Measurements from ENCODE around the gene MUC3A. TPM values are rescaled to one million over a fixed set of nuclear protein-coding genes. Genes with fewer than 3 reads are reported as not detected.

Gene MUC3A
- polyA plus RNA-seq, 1 of the 3 experiments (the other 2 are of a cell fraction) = 0.03 TPM

DNA sequence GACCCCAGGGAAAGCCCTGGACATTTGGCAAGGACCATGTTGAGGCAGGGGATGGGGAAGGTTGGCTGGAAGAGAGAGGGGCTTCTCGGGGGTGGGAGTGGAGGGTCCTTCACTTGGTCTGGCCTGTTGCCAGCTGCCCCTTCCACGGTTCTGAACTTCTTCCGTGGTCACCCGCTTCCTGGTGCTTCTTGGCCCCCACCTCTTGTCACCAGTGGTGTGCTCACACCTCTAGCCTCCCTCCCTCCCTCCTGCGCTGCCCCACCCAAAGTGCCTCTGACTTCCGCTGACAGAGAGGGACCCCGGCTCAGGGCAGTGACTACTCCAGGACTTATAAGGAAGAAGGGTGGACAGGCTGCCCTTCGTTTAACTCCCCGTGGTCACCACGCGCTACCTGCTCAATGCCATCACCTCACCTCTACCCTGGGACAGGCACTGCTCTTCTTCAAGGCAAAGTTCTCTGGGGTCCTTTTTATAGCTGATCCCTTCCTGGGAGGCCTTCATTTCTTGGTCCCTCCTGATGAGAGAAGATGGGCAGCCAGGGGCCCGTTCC, 19.8 kb downstream of the MUC3A start, which contains the start of gene MUC12 (continued):
- TF ChIP-seq, protein P1, sequence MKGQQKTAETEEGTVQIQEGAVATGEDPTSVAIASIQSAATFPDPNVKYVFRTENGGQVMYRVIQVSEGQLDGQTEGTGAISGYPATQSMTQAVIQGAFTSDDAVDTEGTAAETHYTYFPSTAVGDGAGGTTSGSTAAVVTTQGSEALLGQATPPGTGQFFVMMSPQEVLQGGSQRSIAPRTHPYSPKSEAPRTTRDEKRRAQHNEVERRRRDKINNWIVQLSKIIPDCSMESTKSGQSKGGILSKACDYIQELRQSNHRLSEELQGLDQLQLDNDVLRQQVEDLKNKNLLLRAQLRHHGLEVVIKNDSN (IDR thresholded peaks at IDR 0.05; ENCODE audit: borderline replicate concordance, low read depth) = no peak
- TF ChIP-seq EP300 (IDR thresholded peaks at IDR 0.05; ENCODE audit: borderline replicate concordance in 1 of 2, low read depth in 1 of 2, low read length in 1 of 2) (no peak), YY1 (IDR thresholded peaks at IDR 0.05; ENCODE audit: low read depth) (no peak), RAD21 (IDR thresholded peaks at IDR 0.05; ENCODE audit: low read length) (no peak), RCOR1 (IDR thresholded peaks at IDR 0.05; ENCODE audit: low read length) (no peak)
- TF ChIP-seq, protein P2, sequence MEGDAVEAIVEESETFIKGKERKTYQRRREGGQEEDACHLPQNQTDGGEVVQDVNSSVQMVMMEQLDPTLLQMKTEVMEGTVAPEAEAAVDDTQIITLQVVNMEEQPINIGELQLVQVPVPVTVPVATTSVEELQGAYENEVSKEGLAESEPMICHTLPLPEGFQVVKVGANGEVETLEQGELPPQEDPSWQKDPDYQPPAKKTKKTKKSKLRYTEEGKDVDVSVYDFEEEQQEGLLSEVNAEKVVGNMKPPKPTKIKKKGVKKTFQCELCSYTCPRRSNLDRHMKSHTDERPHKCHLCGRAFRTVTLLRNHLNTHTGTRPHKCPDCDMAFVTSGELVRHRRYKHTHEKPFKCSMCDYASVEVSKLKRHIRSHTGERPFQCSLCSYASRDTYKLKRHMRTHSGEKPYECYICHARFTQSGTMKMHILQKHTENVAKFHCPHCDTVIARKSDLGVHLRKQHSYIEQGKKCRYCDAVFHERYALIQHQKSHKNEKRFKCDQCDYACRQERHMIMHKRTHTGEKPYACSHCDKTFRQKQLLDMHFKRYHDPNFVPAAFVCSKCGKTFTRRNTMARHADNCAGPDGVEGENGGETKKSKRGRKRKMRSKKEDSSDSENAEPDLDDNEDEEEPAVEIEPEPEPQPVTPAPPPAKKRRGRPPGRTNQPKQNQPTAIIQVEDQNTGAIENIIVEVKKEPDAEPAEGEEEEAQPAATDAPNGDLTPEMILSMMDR (IDR thresholded peaks at IDR 0.05) = no peak

DNA sequence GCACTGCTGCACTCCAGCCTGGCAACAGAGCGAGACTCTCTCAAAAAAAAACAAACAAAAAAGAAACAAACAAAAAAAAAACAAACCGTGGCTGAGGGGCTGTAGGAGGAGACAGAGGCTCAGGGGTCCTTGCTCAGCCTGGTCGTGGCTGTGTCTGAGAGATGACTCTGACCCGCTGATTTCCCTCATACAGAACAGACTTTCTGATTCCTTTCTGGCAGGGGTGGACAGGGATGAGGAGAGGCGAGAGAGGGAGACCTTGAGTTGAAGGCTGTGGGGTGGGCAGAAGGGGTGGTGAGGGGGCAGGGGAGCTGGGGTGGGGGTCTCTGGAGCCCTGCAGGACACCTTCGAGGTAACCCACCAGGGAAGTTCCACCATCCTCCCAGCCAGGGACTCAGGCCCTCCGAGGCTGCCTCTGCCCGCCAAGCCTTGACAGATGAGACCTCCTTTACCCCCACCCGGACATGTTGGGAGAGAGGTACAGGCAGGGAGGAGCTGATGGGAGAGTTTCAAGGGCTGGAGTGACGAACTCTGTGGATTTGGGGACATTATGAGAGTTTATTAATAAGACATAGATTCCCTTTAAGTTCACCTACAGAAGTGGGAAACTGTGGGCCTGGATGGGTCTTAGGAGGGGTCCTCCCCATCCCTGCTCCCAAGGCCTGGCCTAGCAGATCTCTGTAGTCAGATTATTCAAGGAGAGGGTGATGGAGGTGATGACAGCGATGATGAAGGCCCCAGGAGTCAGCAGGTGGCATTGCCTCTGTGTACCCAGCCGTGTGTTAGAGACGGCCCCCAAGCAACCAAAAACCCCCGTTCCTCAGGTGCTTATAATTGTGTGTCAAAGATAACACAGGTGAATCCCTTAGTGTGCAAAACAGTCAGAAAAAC, 22.0 kb downstream of the MUC3A start:
- TF ChIP-seq MEF2A (IDR thresholded peaks at IDR 0.05; ENCODE audit: borderline replicate concordance, low read depth) (no peak), FOSL2 (IDR thresholded peaks at IDR 0.05; ENCODE audit: borderline replicate concordance, low read depth) (no peak), TEAD4 (IDR thresholded peaks at IDR 0.05; ENCODE audit: borderline replicate concordance, insufficient read depth) (no peak), TAF1 (IDR thresholded peaks at IDR 0.05; ENCODE audit: borderline replicate concordance, low read depth, low read length) (no peak), RFX5 (IDR thresholded peaks at IDR 0.05; ENCODE audit: low read length) (no peak), YY1 (IDR thresholded peaks at IDR 0.05; ENCODE audit: low read depth) (no peak), TCF12 (IDR thresholded peaks at IDR 0.05) (no peak), GABPA (IDR thresholded peaks at IDR 0.05; ENCODE audit: low read depth) (no peak), JUND (IDR thresholded peaks at IDR 0.05) (no peak), GATA2 (CRISPR knock-in tag; IDR thresholded peaks at IDR 0.05) (no peak), RCOR1 (IDR thresholded peaks at IDR 0.05; ENCODE audit: low read length) (no peak), CHD2 (IDR thresholded peaks at IDR 0.05; ENCODE audit: low read length, partially characterized antibody) (no peak)
- TF ChIP-seq, protein P3, sequence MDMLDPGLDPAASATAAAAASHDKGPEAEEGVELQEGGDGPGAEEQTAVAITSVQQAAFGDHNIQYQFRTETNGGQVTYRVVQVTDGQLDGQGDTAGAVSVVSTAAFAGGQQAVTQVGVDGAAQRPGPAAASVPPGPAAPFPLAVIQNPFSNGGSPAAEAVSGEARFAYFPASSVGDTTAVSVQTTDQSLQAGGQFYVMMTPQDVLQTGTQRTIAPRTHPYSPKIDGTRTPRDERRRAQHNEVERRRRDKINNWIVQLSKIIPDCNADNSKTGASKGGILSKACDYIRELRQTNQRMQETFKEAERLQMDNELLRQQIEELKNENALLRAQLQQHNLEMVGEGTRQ (IDR thresholded peaks at IDR 0.05; ENCODE audit: borderline replicate concordance, low read depth, low read length) = no peak
- TF ChIP-seq, protein P4, sequence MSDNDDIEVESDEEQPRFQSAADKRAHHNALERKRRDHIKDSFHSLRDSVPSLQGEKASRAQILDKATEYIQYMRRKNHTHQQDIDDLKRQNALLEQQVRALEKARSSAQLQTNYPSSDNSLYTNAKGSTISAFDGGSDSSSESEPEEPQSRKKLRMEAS (IDR thresholded peaks at IDR 0.05; ENCODE audit: low read depth) = no peak
- H3K4me2 ChIP-seq = no peak overlapping the region
- H3K27ac ChIP-seq (ENCODE audit: low read depth in 2 of 2, low read length in 1 of 2) = no peak overlapping the region
- no peaks in the 10 kb centered on the region; a peak in 1 of 4 replicates for H3K4me1 ChIP-seq (ENCODE audit: control insufficient read depth in 1 of 2, insufficient read depth in 2 of 2, low read depth in 1 of 2, low read length in 1 of 2)
- 14% methylated on average over 14 of the region's 14 CpGs for WGBS (ENCODE audit: low lambda C conversion rate)
- no peak overlapping the region for H3K4me3 ChIP-seq (ENCODE audit: low read depth in 2 of 2, low read length in 1 of 2)
- CTCF ChIA-PET = interaction anchor here (1.2 kb wide), 1 partner anchor 87 kb away, joined by 3 read pairs; no protein-coding TSS in a partner anchor
- H2AFZ ChIP-seq (ENCODE audit: low read depth) = no peak overlapping the region
- H4K20me1 ChIP-seq (ENCODE audit: insufficient read depth) = no peaks in the 10 kb centered on the region
- DNase-seq = no peak
- no peaks in the 10 kb centered on the region for H3K9me2 ChIP-seq
- H3K27me3 ChIP-seq (ENCODE audit: insufficient read depth) = peaks cover 75% of the 10 kb centered on the region
- no peaks in the 10 kb centered on the region for H3F3A ChIP-seq (replicated peaks; ENCODE audit: insufficient read depth)
- H3K36me3 ChIP-seq (replicated peaks in 1 of 2; ENCODE audit: control insufficient read depth in 1 of 2, insufficient read depth in 2 of 2, low read length in 1 of 2) = no peaks in the 10 kb centered on the region
- POLR2A ChIA-PET = no interaction called here
- no peak overlapping the region for H3K9ac ChIP-seq
- H3K9me3 ChIP-seq = no peaks in the 10 kb centered on the region
- no peaks in the 10 kb centered on the region for H3K79me2 ChIP-seq (ENCODE audit: insufficient read depth)
